Activated B cell treated with CpG ODN at 0.5 μM for 24 hours (primary cell): Measurements from ENCODE around the gene RPL39L. TPM values are rescaled to one million over a fixed set of nuclear protein-coding genes. Genes with fewer than 3 reads are reported as not detected.

Experiments
- ATAC-seq: fragments of 200-7000 bp; cut with Tn5 transposase; one replicate; pipeline ENCODE4 v1.10.0; 2021; ENCODE audit warnings: low read depth, mild to moderate bottlenecking, moderate library complexity
- CTCF ChIA-PET: fragments of 350-600 bp; sonication (Branson Sonifier 250); formaldehyde crosslinking; loops from one replicate; lab custom pipeline; 2021; ENCODE audit warnings: antibody characterized with exemption; lab: Charles Lee
- POLR2A ChIA-PET: fragments of 350-600 bp; sonication (Branson Sonifier 250); formaldehyde crosslinking; loops from one replicate; lab custom pipeline; 2021; ENCODE audit warnings: antibody characterized with exemption; lab: Charles Lee
- DNase-seq: peaks from one replicate; pipeline ENCODE4 v3.0.0; 2022
- H3K27ac Mint-ChIP-seq: one replicate; pipeline ENCODE4 v1.8.0; 2020; ENCODE audit warnings: mixed read lengths
- H3K27me3 Mint-ChIP-seq: one replicate; pipeline ENCODE4 v1.8.0; 2021; ENCODE audit warnings: mixed read lengths
- H3K36me3 Mint-ChIP-seq: one replicate; pipeline ENCODE4 v1.8.0; 2021; ENCODE audit warnings: low read depth, mixed read lengths
- H3K4me1 Mint-ChIP-seq: one replicate; pipeline ENCODE4 v1.8.0; 2021; ENCODE audit warnings: mixed read lengths
- H3K4me3 Mint-ChIP-seq: one replicate; pipeline ENCODE4 v1.8.0; 2020; ENCODE audit warnings: mild to moderate bottlenecking, mixed read lengths
- H3K9me3 Mint-ChIP-seq: one replicate; pipeline ENCODE4 v1.8.0; 2020; ENCODE audit warnings: mixed read lengths
- intact Hi-C: fragments of 100-400 bp; cut with micrococcal nuclease; formaldehyde crosslinking; loops from one replicate; pipeline ENCODE4 v1.15.1; 2024
- total RNA-seq: library from RNA; stranded (reverse); gene quantifications from 2 replicates; pipeline ENCODE4 v1.2.3, GENCODE V29; 2022
- TF ChIP-seq, protein P1 (sequence below): fragments of 200-600 bp; IDR thresholded peaks from one replicate; pipeline ENCODE4 v1.8.0; 2022; ENCODE audit warnings: antibody characterized with exemption, mild to moderate bottlenecking

Gene RPL39L
- total RNA-seq, 1 donor from 2014 or later: 4.7 TPM

DNA sequence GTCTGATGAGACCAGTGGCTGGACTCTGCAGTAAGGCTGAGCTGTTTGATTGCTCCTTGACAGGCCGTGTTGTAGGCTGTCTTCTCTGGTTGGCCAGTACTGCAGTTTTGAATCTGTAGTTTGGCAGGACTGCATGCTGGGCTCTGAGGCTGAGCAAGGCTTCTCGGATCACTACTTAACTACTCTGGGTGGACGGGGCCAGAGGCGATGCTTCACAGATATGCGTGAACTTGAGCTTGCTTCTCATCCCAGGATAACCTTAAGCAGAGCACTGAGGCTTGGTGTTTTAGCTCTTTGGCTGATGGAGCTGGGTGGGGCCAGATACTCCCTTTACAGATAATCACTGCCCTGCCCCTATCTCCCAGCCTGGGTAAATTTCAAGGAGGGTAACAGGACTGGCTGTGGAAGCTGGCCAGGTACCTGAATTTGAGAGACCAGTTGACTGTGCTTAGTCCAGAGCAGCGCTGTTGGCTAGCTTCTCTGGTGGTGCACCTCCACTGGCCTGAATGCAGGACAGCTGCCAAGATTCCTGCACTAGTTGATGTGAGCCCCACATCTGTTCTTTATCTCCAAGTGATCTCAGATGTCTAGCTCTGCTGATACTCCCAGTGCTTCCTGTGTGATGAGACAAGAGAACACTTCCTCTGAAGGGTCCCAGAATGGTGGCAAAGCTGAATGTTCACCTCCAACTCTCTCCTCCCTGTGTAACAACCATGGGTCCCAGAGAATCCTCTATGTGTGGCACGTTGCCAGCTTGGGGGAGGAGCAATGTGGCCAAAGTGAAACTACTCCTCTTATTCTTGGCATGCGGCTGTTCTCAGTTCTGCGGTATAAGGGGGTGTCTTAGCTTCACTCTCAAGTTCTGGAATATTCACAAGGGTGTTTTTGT is 37.9 kb downstream of the RPL39L start:
- POLR2A ChIA-PET: interaction anchor here (0.6 to 1.1 kb wide), 6 partner anchors 9 to 317 kb away, joined by 4 to 7 read pairs (median 6); partner anchors contain the start of gene RPL39L
- peaks cover 8% of the 10 kb centered on the region for H3K9me3 Mint-ChIP-seq
- H3K27ac Mint-ChIP-seq: peak overlapping the region; percentile 64
- peaks cover 39% of the 10 kb centered on the region for H3K4me1 Mint-ChIP-seq
- no peaks in the 10 kb centered on the region for H3K27me3 Mint-ChIP-seq
- ATAC-seq (peak; percentile 47), DNase-seq (no peak)
- no peaks in the 10 kb centered on the region for H3K36me3 Mint-ChIP-seq
- intact Hi-C loops: no loop called here
- CTCF ChIA-PET: interaction anchor here (0.5 to 2.0 kb wide), 6 partner anchors 11 to 118 kb away, joined by 3 to 14 read pairs (median 4); partner anchors contain the start of gene RPL39L
- H3K4me3 Mint-ChIP-seq: peak overlapping the region; percentile 73
- TF ChIP-seq, protein P1, sequence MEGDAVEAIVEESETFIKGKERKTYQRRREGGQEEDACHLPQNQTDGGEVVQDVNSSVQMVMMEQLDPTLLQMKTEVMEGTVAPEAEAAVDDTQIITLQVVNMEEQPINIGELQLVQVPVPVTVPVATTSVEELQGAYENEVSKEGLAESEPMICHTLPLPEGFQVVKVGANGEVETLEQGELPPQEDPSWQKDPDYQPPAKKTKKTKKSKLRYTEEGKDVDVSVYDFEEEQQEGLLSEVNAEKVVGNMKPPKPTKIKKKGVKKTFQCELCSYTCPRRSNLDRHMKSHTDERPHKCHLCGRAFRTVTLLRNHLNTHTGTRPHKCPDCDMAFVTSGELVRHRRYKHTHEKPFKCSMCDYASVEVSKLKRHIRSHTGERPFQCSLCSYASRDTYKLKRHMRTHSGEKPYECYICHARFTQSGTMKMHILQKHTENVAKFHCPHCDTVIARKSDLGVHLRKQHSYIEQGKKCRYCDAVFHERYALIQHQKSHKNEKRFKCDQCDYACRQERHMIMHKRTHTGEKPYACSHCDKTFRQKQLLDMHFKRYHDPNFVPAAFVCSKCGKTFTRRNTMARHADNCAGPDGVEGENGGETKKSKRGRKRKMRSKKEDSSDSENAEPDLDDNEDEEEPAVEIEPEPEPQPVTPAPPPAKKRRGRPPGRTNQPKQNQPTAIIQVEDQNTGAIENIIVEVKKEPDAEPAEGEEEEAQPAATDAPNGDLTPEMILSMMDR: no peak

DNA sequence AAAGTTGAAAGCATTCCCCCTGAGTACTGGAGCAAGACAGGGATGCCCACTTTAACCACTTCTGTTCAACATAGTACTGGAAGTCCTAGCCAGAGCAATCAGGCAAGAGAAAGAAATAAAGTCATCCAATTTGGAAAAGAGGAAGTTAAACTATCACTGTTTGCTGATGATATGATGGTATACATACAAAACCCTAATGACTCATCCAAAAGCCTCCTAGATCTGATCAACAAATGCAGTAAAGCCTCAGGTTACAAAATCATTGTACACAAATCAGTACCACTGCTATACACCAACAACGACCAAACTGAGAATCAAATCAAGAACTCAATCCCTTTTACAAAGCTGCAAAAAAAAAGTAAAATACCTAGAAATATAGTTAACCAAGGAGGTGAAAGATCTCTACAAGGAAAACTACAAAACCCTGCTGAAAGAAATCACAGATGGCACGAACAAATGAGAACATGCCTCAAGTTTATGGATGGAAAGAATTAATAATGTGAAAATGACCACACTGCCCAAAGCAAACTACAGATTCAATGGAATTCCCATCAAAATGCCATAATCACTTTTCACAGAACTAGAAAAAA is 40.3 kb downstream of the RPL39L start:
- intact Hi-C loops: no loop called here

DNA sequence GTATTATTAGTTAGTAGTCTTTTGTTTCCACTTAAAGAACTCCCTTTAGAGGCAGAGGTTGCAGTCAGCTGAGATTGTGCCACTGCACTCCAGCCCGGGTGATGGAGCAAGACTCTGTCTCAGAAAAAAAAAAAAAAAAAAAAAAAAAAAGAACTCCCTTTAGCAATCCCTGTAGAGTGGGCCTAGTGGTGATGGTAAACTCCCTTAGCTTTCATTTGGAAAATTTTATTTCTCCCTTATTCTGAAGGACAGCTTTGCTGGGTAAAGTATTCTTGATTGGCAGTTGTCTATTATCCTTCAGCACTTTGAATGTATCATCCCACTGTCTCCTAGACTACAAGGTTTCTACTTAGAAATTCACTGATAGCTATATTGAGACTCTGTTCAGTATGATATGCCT is 46.0 kb downstream of the RPL39L start:
- H3K4me1 Mint-ChIP-seq: peaks cover 19% of the 10 kb centered on the region
- POLR2A ChIA-PET: interaction anchor here (0.6 to 1.8 kb wide), 5 partner anchors 9 to 1412 kb away, joined by 3 to 8 read pairs (median 6); partner anchors contain the start of gene RPL39L
- CTCF ChIA-PET: no interaction called here
- no peaks in the 10 kb centered on the region for H3K27me3 Mint-ChIP-seq
- peaks cover 22% of the 10 kb centered on the region for H3K9me3 Mint-ChIP-seq
- H3K27ac Mint-ChIP-seq: no peak overlapping the region
- peaks cover 9% of the 10 kb centered on the region for H3K36me3 Mint-ChIP-seq
- intact Hi-C loops: no loop called here
- no peak for ATAC-seq
- no peak overlapping the region for H3K4me3 Mint-ChIP-seq
- TF ChIP-seq, protein P1: no peak
- DNase-seq: no peak

More for the DNA sequence above, 40.3 kb downstream of the RPL39L start:
- TF ChIP-seq, protein P1: no peak
- ChIA-PET POLR2A (no interaction called here), CTCF (no interaction called here)
- Mint-ChIP-seq H3K4me1 (peaks cover 41% of the 10 kb centered on the region), H3K36me3 (peaks cover 4% of the 10 kb centered on the region), H3K27ac (no peak overlapping the region), H3K4me3 (no peak overlapping the region), H3K9me3 (peaks cover 12% of the 10 kb centered on the region), H3K27me3 (no peaks in the 10 kb centered on the region)
- ATAC-seq: peak; percentile 34
- no peak for DNase-seq

DNA sequence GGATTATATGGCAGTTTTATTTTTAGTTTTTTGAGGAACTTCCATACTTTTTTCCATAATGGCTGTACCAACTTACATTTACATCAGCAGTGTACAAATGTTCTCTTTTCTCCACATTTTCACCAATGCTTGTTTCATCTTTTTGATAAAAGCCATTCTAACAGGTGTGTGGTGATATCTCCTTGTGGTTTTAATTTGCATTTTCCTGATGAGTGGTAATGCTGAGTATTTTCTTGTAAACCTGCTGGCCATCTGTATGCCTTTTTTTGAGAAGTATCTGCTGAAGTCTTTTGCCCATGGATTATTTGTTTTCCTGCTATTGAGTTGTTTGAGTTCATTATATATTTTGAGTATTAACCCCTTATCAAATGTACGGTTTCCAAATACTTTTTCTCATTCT is 50.6 kb downstream of the RPL39L start:
- no peaks in the 10 kb centered on the region for H3K27me3 Mint-ChIP-seq
- peaks cover 8% of the 10 kb centered on the region for H3K4me1 Mint-ChIP-seq
- H3K4me3 Mint-ChIP-seq: no peak overlapping the region
- no peak overlapping the region for H3K27ac Mint-ChIP-seq
- DNase-seq (no peak), ATAC-seq (no peak)
- H3K9me3 Mint-ChIP-seq: peaks cover 19% of the 10 kb centered on the region
- ChIA-PET POLR2A (interaction anchor here (0.6 kb wide), 1 partner anchor 13 kb away, joined by 4 read pairs; no protein-coding TSS in a partner anchor), CTCF (no interaction called here)
- intact Hi-C loops: loop anchor here (2.0 kb wide), 1 partner anchor 16 kb away; no protein-coding TSS in a partner anchor
- H3K36me3 Mint-ChIP-seq: peaks cover 14% of the 10 kb centered on the region
- TF ChIP-seq, protein P1: no peak

DNA sequence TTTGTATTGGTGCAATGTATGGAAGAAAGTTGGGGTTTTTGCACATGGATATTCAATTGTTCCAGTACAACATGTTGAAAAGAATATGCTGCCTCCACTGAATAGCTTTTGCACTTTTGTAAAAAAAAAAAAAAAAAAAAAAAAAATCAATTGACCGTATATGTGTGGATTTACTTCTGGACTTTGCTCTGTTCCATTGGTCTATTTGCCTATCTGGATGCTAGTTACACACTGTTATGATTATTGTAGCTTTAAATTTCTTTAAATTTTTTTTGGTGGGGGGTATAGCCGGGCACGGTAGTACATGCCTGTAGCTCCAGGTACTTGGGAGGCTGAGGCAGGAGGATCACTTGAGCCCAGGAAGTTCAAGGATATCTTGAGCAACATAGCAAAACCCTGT is 52.5 kb downstream of the RPL39L start:
- ChIA-PET CTCF (no interaction called here), POLR2A (no interaction called here)
- peaks cover 10% of the 10 kb centered on the region for H3K4me1 Mint-ChIP-seq
- no peak overlapping the region for H3K4me3 Mint-ChIP-seq
- intact Hi-C loops: no loop called here
- peaks cover 14% of the 10 kb centered on the region for H3K36me3 Mint-ChIP-seq
- no peaks in the 10 kb centered on the region for H3K27me3 Mint-ChIP-seq
- TF ChIP-seq, protein P1: no peak
- H3K9me3 Mint-ChIP-seq: peaks cover 17% of the 10 kb centered on the region
- DNase-seq (no peak), ATAC-seq (no peak)
- no peak overlapping the region for H3K27ac Mint-ChIP-seq
